ENCODE measurements around the gene PLIN4. TPM values are rescaled to one million over a fixed set of nuclear protein-coding genes. Genes with fewer than 3 reads are reported as not detected.

The PLIN4 gene
- total RNA-seq, 1 experiment from 2014 or later: 2.3 TPM

GRCh38 chr19:4457654-4458395 lies 60.5 kb downstream of the PLIN4 start, which contains the start of gene UBXN6:
Gene UBXN6 (minus strand): TSS chr19:4457794. CDS start chr19:4457697, 97 bp downstream.
- peak; percentile 93 for ATAC-seq
- Histone ChIP-seq H3K36me3 (ENCODE audit: control insufficient read depth in 1 of 2, insufficient read depth in 2 of 2, low read length in 2 of 2) (peaks cover 2 to 4% of the 10 kb centered on the region in 2 experiments; a peak in 2 of 4 replicates), H3K27me3 (ENCODE audit: insufficient read depth, low read length) (no peaks in the 10 kb centered on the region), H2AFZ (ENCODE audit: low read depth, low read length, poor library complexity, severe bottlenecking) (no peak within 1 kb of the TSS), H3K4me3 (replicated peaks in 1 of 2; ENCODE audit: low read depth in 1 of 2, low read length in 2 of 2) (peak within 1 kb of the TSS; percentile 71 to 80), H3K79me2 (ENCODE audit: insufficient read depth, low read length) (peaks cover 18% of the 10 kb centered on the region), H3K9me3 (ENCODE audit: control insufficient read depth in 1 of 2, insufficient read depth in 1 of 2, low read depth in 1 of 2, low read length in 2 of 2) (no peaks in the 10 kb centered on the region), H3K4me1 (ENCODE audit: control insufficient read depth in 1 of 2, insufficient read depth in 2 of 2, low read length in 2 of 2) (peaks cover 9 to 17% of the 10 kb centered on the region in 2 experiments; a peak in 3 of 4 replicates), H4K20me1 (ENCODE audit: insufficient read depth) (no peaks in the 10 kb centered on the region), H3K27ac (ENCODE audit: low read depth, low read length) (peak within 1 kb of the TSS; percentile 56), H3K4me2 (ENCODE audit: low read length) (peak within 1 kb of the TSS; percentile 90), H3K9me2 (ENCODE audit: insufficient read depth) (no peaks in the 10 kb centered on the region), H3K9ac (ENCODE audit: low read length) (peak within 1 kb of the TSS; percentile 72)
- peak; percentile 92 for DNase-seq (ENCODE audit: low read depth, low spot score)
- intact Hi-C loops (cut with micrococcal nuclease): no loop called here
- CTCF ChIA-PET: interaction anchor here (1.0 to 1.5 kb wide), 3 partner anchors 14 to 191 kb away, joined by 3 read pairs; no protein-coding TSS in a partner anchor
- POLR2A ChIA-PET: interaction anchor here (1.7 kb wide), 1 partner anchor 13 kb away, joined by 5 read pairs; no protein-coding TSS in a partner anchor
- BruUV-seq (replicated peaks): no TSS peak
- RAD21 ChIA-PET (ENCODE audit: low non-redundant PET in 1 of 2, low total read pairs in 2 of 2, uncharacterized antibody in 2 of 2, unreplicated experiment in 2 of 2): no interaction called here
- TF ChIP-seq ELF1 (IDR thresholded peaks at IDR 0.05; ENCODE audit: borderline replicate concordance, low read depth) (no peak; the same call in 1 of the 2 replicates), JUND (IDR thresholded peaks at IDR 0.05) (no peak), CEBPB (IDR thresholded peaks at IDR 0.05; ENCODE audit: low read depth) (no peak), YY1 (IDR thresholded peaks at IDR 0.05; ENCODE audit: extremely low read depth, insufficient replicate concordance, low read depth, low read length) (peak; percentile 42), SRF (IDR thresholded peaks at IDR 0.05; ENCODE audit: low read depth) (no peak), EGR1 (IDR thresholded peaks at IDR 0.05; ENCODE audit: low read depth) (no peak), SP1 (IDR thresholded peaks at IDR 0.05; ENCODE audit: low read depth) (peak; percentile 56; the same call in 1 of the 2 replicates), SIN3A (IDR thresholded peaks at IDR 0.05; ENCODE audit: low read depth) (no peak), EZH2phosphoT487 (IDR thresholded peaks at IDR 0.05; ENCODE audit: borderline replicate concordance) (no peak), MAX (IDR thresholded peaks at IDR 0.05) (peak; percentile 67), ZFX (IDR thresholded peaks at IDR 0.05) (no peak), RAD21 (IDR thresholded peaks at IDR 0.05; ENCODE audit: low read depth) (no peak), POLR2A (IDR thresholded peaks at IDR 0.05; ENCODE audit: borderline replicate concordance, extremely low read depth, insufficient read depth, insufficient read length) (no peak), POLR2AphosphoS5 (IDR thresholded peaks at IDR 0.05; ENCODE audit: low read depth, low read length) (0 out of 2 replicates have a peak, but pooled peaks have one; percentile 27), ZNF274 (IDR thresholded peaks at IDR 0.05; ENCODE audit: low read depth, low read length) (no peak), REST (IDR thresholded peaks at IDR 0.05; ENCODE audit: low read depth) (no peak), EZH2 (IDR thresholded peaks at IDR 0.05) (no peak), TCF7L2 (IDR thresholded peaks at IDR 0.05; ENCODE audit: borderline replicate concordance, extremely low read depth, insufficient read depth, insufficient read length) (no peak), ATF3 (IDR thresholded peaks at IDR 0.05) (no peak), ZBTB33 (IDR thresholded peaks at IDR 0.05; ENCODE audit: extremely low read depth, insufficient replicate concordance, low read length) (peak; percentile 35), CBX3 (IDR thresholded peaks at IDR 0.05; ENCODE audit: low read depth) (no peak)
